AG08395 (cell line): ENCODE data around the gene TMEM63C.

ENCODE experiments used
- DNase-seq: peaks from one replicate; pipeline ENCODE4 v3.0.0; 2012; ENCODE audit warnings: mixed read lengths, low spot score

Gene TMEM63C

DNA sequence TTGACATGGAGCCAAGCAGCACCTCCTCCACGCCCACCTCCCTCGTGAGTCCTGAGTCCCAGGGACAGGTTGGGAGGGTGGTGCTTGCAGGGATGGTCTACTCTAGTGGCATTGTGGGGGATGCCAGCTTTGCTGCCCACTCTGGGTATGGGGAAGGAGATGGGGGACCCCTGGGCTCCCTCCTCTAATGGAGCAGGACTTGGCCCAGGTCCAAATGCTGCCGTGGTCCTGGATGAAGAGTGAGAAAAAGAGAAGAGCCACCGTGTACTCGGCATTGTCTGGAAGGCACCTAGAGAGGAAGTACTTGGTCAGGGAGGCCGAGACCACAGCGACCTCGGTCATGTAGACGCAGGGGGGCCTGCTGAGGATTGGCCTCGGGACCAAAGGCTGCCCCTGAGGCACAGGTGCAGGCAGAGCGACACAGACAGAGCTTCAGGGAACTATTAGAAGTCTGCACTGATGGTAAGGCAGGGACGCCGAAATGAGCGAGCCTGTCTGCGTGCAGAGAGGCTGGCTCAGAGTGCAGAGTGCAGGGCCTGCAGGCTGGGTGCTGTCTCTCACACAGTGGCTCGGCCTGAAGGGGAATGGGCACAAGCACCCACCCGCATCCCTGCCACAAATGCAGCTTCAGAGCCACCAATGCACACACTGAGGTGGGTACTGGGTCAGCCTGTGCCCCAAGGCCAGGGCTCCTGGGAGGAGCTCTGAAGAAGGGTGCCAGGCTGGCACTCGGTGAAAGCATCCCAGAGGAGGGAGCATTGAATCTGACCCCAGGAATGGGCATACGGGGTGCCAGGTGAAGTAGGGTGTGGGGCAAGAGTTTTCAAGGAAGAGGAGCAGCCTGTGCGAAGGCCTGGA lies 72.0 kb downstream of the TMEM63C start:
- DNase-seq: no peak

DNA sequence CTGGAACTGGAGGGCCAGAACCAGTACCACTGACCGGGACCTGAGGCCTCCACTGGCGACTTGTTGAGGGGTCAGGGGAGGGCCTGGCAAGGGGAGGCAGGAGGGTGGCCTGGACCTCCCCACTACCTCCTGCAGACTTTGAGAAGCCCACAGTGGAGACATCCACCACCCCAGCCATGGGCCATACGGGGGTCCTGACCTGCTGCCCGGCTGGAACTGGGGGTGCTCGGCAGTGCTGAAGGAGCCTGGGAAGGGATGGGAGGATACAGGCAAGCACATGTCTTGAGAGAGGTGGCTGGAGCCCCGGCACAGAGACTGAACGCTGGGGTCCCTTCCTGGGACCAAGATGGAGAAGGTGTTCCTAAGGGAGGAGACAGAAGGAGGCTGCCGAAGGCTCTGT lies 75.1 kb downstream of the TMEM63C start:
- DNase-seq: no peak

- no peak for DNase-seq
These were observed 76.1 kb downstream of the TMEM63C start for GRCh38 chr14:77257700-77258099.

GRCh38 chr14:77258566-77258965 lies 77.0 kb downstream of the TMEM63C start:
- DNase-seq: no peak

GRCh38 chr14:77259025-77259715 lies 77.6 kb downstream of the TMEM63C start:
- no peak for DNase-seq

DNA sequence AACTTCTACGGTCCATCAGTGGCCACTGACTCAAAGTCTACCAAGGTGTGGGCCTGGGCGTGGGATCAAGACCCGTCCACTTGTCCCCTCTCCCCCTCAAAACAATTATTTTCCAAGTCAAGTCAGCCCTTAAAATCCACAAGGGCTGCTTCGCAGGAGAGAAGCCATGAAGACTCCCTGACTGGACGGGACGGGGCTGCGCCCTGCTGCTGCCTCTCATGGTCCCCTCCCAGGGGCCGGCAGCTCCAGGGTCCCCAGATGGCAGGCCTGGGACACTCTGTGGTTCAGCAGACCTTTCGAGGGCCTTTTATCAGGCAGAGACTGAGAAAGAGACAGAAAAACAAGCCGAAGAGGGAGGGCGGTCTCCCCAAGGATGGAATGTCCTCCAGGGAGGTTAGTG lies 78.6 kb downstream of the TMEM63C start:
- no peak for DNase-seq

DNA sequence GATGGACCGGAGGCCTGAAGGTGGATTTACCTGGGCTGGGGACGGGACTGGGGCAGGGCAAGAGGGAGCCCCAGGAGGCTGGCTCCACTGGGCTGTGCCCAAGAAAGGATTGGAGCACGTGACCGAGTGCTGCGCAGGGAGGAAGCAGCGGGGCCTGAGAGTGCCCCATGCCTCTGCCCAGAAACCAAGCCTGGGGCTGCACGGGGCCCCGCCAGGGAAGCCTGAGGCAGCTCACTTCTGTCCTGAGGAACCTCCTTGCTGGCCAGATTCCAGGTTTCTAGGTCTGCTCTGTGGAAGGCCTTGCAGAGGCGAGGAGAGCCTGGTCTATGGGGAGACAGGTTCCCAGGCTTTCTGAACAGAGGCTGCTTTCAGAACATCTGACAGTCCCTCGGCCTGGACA lies 79.0 kb downstream of the TMEM63C start:
- no peak for DNase-seq

DNA sequence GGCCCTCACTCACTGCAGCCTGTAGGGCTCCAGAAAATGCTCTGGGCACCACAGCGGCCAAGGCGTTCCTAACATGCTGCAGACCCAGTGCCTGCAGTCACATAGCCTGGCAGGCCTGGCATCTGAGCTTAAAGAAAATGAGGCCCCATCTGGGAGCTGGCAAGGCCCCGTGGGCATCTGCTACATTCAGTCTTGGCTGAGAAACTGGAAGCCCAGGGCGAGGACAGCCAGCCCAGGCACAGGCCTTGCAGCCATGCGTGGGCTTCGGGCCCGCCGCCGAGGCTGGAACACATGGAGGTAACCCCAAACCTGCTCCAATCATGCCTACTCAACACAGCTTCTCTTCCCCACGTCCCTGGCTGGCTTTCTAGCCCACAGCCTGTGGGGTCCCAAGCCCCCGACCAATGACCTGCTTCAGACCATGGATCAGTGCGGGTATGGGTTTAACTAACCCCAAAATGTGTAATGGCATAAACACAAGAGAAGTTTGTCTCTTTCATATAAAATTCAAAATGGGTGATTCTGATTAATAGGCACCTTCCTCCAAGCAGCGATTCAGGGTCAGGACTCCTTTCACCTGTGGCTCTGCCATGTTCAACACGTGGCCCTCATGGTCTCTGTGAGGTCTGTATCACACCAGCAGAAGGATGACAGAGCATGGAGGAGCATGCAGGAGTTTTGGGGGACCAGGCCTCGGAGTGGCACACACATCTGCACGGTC lies 83.0 kb downstream of the TMEM63C start:
- DNase-seq: no peak

GRCh38 chr14:77265187-77265515 lies 83.6 kb downstream of the TMEM63C start:
- DNase-seq: no peak

DNA sequence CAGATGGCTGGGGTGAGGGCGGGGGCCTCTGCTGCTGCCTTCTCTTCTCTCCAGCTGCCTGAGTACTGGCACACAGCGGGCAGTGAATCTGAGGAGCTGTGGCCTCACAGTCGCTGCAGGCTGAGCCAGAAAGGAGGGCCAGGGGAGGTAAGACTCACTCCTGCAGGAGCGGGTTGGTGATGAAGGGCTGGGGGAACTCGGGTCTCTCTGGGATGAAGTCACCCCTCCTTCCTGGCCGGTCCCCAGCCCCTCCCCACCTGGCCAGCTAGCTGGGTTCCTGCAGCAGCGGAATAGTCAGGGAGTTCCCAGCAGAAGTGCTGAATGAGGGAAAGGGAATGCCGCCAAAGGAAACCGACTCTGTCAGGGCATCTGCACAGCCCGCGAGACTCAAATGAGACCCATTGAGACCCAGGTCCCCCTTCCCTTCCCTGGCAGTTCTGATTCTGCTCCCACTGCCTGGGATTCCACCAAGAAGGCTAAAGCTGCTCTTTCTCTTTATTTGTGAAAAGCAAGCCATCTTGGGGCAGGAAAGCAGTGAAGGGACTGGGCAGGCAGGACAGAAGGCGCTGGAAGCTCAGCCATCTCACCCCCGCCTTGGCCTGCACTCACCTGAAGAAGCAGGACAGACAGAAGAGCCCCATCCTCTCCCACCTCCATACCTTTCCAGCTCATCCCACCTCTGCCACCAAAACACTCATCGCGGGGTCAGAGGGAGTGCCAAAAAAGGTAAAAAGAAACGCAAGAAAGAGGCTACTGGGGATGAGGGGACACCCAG lies 84.2 kb downstream of the TMEM63C start:
- no peak for DNase-seq

DNA sequence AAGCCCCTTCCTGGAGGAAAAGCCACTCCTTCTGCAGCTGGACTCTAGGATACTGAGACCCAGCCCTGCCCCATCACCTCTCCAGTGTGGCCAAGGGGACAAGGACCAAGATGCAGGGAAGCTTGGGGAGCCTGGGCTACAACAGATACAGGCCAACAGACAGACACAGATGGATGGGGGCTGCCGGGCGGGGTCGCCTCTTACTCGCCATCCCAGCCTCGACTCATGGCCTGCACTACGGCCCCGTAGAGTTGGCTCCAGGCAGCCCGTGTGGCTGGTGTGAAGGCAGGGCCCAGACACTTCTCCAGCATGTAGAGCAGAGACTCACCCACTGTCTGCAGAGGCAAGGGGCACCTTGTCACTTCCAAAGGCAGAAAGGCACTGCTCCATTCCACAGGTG lies 84.7 kb downstream of the TMEM63C start:
- DNase-seq: no peak

- DNase-seq: no peak
These were observed 86.5 kb downstream of the TMEM63C start for GRCh38 chr14:77267937-77268699.

GRCh38 chr14:77268989-77269600 lies 87.5 kb downstream of the TMEM63C start:
- DNase-seq: no peak

GRCh38 chr14:77270361-77271112 lies 88.9 kb downstream of the TMEM63C start:
- no peak for DNase-seq

DNA sequence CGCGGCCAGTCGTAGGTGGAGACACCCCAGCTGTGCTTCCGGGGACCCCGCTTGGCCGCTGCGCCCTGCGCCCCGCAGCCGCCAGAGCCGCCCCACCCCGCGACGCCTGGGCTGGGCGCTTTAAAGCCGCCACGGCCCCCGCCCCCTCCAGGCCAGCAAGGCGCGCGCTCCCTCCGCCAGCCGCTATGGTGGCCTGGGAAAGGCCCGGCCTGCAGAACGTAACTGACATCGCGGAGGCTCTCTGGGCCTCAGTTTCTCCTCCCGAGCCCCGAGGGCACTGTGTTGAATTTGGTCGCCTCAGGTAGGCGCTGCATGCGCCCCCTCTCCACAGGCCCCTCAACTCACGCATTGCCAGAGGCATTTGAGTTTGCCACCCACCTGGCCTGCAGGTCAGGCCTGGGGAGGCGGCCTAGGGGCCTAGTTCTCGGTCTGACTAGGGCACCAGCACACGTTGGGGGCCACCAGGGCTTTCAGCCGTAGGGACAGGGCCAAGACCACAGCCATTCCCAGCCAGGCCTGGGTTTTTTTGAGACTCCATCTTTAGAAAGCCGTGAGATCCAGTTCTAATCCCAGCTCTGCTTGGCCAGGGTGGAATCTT lies 89.6 kb downstream of the TMEM63C start, which contains the start of gene NGB:
Gene NGB, minus strand, starts transcription at position 94 of the 598 bp plus-strand sequence. CDS start 269 bp downstream, outside the sequence.
- DNase-seq: no peak

DNA sequence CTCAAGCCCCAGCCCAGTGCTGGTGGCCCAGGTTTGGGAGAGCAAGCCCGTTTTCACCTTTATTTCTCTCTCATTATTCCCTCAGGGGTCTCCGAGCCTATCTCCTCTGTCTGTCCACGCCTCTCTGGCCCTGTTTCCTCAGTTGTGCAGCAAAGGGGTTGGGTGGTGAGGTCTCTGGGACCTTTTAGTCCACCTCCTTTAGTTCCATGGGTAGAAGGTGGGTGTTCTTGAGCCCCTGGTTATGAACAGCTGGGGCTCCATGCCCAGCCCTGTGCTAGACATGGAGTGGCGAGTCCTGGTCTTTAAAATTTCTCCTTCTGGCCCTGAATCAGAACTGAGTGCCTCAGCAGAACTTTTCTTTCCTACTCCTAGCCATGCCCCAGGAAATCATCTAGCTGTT lies 90.7 kb downstream of the TMEM63C start:
- DNase-seq: no peak

DNA sequence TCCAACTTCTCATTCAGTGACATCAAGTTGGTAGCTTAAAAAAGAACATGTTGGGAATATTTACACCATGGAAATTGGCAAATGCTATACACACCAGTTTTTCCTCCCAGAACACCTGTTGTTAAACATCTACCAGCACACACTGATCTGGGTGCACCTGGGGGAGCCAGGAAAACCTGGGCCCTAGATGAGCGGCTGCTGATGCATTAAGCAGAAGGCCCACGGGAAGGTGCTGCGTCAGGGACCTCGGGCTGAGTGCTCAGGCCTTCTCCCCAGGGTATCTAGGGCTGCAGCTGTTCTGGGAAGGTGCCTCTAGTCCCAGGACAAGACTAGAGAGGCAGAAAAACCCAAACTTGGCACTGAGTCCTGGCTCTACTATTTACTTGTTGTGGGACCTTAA lies 92.2 kb downstream of the TMEM63C start:
- no peak for DNase-seq

DNA sequence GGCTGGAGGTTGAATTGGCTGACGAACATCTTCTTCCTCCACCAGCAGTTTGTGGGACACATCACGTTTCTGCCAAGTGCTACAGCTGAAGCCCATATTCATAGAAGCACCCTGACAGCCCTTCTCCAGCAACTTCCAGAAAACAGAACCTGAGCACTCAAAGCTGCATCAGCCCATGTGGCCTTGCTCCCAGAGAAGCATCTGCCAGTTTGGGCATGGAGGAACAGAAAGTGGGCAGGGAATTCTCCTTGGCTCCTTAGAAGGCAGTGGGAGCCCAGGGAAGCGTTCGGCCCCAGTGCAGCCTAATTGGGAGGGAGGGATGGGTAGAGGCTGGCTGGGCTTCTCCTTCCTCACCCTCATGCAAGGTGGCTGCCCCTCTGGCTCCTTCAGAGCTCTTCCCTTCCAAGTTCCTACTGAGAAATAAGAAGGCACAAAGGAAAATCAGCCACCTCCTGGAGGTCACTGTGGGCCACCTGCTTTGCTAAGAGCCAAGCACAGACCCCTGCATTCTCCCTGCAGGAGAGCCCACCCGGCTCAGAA lies 93.5 kb downstream of the TMEM63C start:
- no peak for DNase-seq

DNA sequence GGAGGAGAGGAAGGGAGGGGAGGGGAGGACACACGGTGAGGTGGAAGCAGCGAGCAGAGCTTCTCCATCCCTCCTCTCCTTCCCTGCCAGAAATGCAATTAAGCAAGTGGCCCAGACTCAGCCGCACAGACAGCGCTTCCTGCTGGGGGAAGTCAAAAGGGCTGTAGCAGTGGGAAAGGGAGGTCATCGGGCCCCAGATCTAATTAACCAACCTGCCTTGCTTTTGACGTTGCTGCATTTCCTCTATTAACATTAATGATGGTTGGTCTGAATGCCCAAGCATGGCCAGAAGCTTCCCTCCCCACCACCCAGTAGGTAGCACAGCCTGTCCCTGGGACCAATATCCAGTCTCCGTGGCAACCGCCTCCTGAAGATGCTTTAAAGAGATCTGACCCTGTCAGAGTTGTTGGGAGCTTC lies 94.0 kb downstream of the TMEM63C start:
- no peak for DNase-seq
